Keratinocyte (primary cell): Measurements from ENCODE around the gene BCAS3.

Source experiments
- EZH2 ChIP-seq: IDR thresholded peaks from one replicate; pipeline ENCODE4 v1.6.1; 2012; ENCODE audit warnings: inconsistent platforms, mild to moderate bottlenecking, low read length, moderate library complexity
- TF ChIP-seq, protein P1 (sequence below), 3 experiments: IDR thresholded peaks in 1 of 3; conservative IDR thresholded peaks in 1 of 3; optimal IDR thresholded peaks in 1 of 3; 2 replicates in 2 of 3; 3 replicates in 1 of 3; pipeline versions ENCODE3 to v1.5.1; 2011; ENCODE audit warnings: low read length in 3 of 3, mild to moderate bottlenecking in 3 of 3, moderate library complexity in 2 of 3, control low read depth in 1 of 3, inconsistent platforms in 1 of 3; ENCODE audit not compliant: insufficient read depth in 2 of 3; ENCODE audit errors: extremely low read depth in 1 of 3

DNA sequence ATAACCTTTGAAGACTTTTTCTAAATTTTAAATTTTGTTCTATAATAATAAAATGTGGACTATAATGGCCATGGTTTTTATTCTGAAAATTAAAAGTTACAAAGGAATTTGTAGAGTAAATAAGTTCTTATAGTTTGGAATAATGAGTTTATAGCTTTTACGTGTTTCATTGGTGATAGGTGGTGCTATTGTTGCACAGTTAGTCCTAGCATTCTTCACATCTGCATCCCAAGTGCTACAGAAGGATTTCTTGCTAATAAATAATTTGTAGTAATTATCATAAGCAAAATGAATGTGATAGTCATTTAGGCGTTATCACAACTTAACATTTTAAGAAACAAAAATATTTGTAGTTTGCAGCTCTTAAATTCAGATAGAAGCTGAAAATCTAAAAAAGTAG is 67.9 kb downstream of the BCAS3 start:
- no peak for TF ChIP-seq EZH2
- TF ChIP-seq, protein P1, sequence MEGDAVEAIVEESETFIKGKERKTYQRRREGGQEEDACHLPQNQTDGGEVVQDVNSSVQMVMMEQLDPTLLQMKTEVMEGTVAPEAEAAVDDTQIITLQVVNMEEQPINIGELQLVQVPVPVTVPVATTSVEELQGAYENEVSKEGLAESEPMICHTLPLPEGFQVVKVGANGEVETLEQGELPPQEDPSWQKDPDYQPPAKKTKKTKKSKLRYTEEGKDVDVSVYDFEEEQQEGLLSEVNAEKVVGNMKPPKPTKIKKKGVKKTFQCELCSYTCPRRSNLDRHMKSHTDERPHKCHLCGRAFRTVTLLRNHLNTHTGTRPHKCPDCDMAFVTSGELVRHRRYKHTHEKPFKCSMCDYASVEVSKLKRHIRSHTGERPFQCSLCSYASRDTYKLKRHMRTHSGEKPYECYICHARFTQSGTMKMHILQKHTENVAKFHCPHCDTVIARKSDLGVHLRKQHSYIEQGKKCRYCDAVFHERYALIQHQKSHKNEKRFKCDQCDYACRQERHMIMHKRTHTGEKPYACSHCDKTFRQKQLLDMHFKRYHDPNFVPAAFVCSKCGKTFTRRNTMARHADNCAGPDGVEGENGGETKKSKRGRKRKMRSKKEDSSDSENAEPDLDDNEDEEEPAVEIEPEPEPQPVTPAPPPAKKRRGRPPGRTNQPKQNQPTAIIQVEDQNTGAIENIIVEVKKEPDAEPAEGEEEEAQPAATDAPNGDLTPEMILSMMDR (optimal IDR thresholded peaks at IDR 0.05 in 1 of 3, IDR thresholded peaks at IDR 0.05 in 1 of 3, conservative IDR thresholded peaks at IDR 0.05 in 1 of 3; ENCODE audit: extremely low read depth in 1 of 3, insufficient read depth in 2 of 3, low read length in 3 of 3): no peak
